GM10266 (cell line): ENCODE results near the gene FDX1.
"Not testable (repeated sequence)": the region's sequence is repeated elsewhere in the genome, so short reads cannot be mapped to it uniquely, and the experiment has no call there.

ENCODE experiments used
- DNase-seq: peaks from one replicate; pipeline ENCODE4 v3.0.0; 2012; ENCODE audit errors: extremely low spot score
- CTCF ChIP-seq: IDR thresholded peaks from 2 replicates; pipeline ENCODE4 v1.5.1; 2012; ENCODE audit warnings: mild to moderate bottlenecking, low read depth; ENCODE audit not compliant: control insufficient read depth, insufficient read depth; ENCODE audit errors: missing control alignments

FDX1 gene

GRCh38 chr11:110429731-110430266 lies at the start of gene FDX1:
Gene FDX1 (plus strand): TSS chr11:110429948. CDS start chr11:110430121, 173 bp downstream.
- peak; percentile 78 for TF ChIP-seq CTCF
- peak; percentile 83 for DNase-seq

GRCh38 chr11:110380836-110381622 lies 48.7 kb upstream of the FDX1 start:
- no peak for TF ChIP-seq CTCF
- no peak for DNase-seq

GRCh38 chr11:110388231-110388630 lies 41.5 kb upstream of the FDX1 start:
- not testable (repeated sequence) for DNase-seq

- TF ChIP-seq CTCF: no peak
- no peak for DNase-seq
These were observed 39.8 kb upstream of the FDX1 start for GRCh38 chr11:110389965-110390364.

GRCh38 chr11:110392056-110392455 lies 37.7 kb upstream of the FDX1 start:
- no peak for DNase-seq
- no peak for TF ChIP-seq CTCF

GRCh38 chr11:110397668-110398286 lies 32.0 kb upstream of the FDX1 start:
- not testable (repeated sequence) for DNase-seq

GRCh38 chr11:110403585-110403984 lies 26.2 kb upstream of the FDX1 start:
- DNase-seq: not testable (repeated sequence)

- not testable (repeated sequence) for DNase-seq
These were observed 24.1 kb upstream of the FDX1 start for GRCh38 chr11:110405636-110406035.

- no peak for DNase-seq
- no peak for TF ChIP-seq CTCF
These were observed 22.4 kb upstream of the FDX1 start for GRCh38 chr11:110407315-110407714.
